Natural killer cell (primary cell): ENCODE results near the gene CLSTN2. TPM values are rescaled to one million over a fixed set of nuclear protein-coding genes. Genes with fewer than 3 reads are reported as not detected.

ENCODE experiments used
- ATAC-seq, 3 donors: fragments of 150-1000 bp in 2 of 3; fragments of 200-7000 bp in 1 of 3; cut with Tn5 transposase; 1 replicate in 1 of 3; 2 replicates in 2 of 3; pipeline ENCODE4 v1.10.0; 2021; ENCODE audit warnings: mild to moderate bottlenecking in 2 of 3, moderate library complexity in 2 of 3
- DNase-seq, 2 donors: peaks; one replicate each; pipeline versions ENCODE4 v3.0.0 to v3.0.0-alpha.2; 2013 to 2021; ENCODE audit warnings: mixed read lengths in 1 of 2
- H3K27ac ChIP-seq: one replicate; pipeline ENCODE4 v1.5.1; 2013; ENCODE audit warnings: mild to moderate bottlenecking, low read length
- H3K27me3 ChIP-seq: one replicate; pipeline ENCODE4 v1.6.1; 2013; ENCODE audit warnings: low read length; ENCODE audit not compliant: control insufficient read depth, insufficient read depth
- H3K36me3 ChIP-seq: one replicate; pipeline ENCODE4 v1.6.1; 2013; ENCODE audit warnings: low read length; ENCODE audit not compliant: control insufficient read depth, insufficient read depth
- H3K4me1 ChIP-seq: one replicate; pipeline ENCODE4 v1.6.1; 2013; ENCODE audit warnings: low read length; ENCODE audit not compliant: control insufficient read depth, insufficient read depth
- H3K4me3 ChIP-seq: one replicate; pipeline ENCODE4 v1.5.1; 2013; ENCODE audit warnings: low read length
- H3K9me3 ChIP-seq: one replicate; pipeline ENCODE4 v1.6.1; 2013; ENCODE audit warnings: low read length; ENCODE audit not compliant: control insufficient read depth, insufficient read depth
- H3K27ac Mint-ChIP-seq, 2 donors: one replicate each; pipeline ENCODE4 v1.8.0; 2022; ENCODE audit warnings: mild to moderate bottlenecking in 2 of 2, mixed read lengths in 2 of 2, moderate library complexity in 1 of 2
- H3K27me3 Mint-ChIP-seq, 2 donors: one replicate each; pipeline ENCODE4 v1.8.0; 2022; ENCODE audit warnings: low read depth in 2 of 2, mixed read lengths in 2 of 2
- H3K36me3 Mint-ChIP-seq: one replicate; pipeline ENCODE4 v1.8.0; 2022; ENCODE audit warnings: mixed read lengths
- H3K4me1 Mint-ChIP-seq, 2 donors: one replicate each; pipeline ENCODE4 v1.8.0; 2022; ENCODE audit warnings: mixed read lengths in 2 of 2
- H3K4me3 Mint-ChIP-seq: one replicate; pipeline ENCODE4 v1.8.0; 2022; ENCODE audit warnings: mild to moderate bottlenecking, moderate library complexity, mixed read lengths
- H3K9me3 Mint-ChIP-seq, 2 donors: one replicate each; pipeline ENCODE4 v1.8.0; 2022; ENCODE audit warnings: mixed read lengths in 2 of 2
- CTCF ChIP-seq: fragments of 200-600 bp; IDR thresholded peaks from one replicate; pipeline ENCODE4 v1.8.0; 2022; ENCODE audit warnings: antibody characterized with exemption
- WGBS: methylation state at CpG from one replicate; pipeline ENCODE4 v1.1.7; 2013; ENCODE audit warnings: missing lambda C conversion rate; ENCODE audit not compliant: insufficient coverage; 5-methylcytosine and 5-hydroxymethylcytosine counted together
- intact Hi-C: fragments of 100-400 bp; cut with micrococcal nuclease; formaldehyde crosslinking; loops from one replicate; pipeline ENCODE4 v1.14.2; 2022
- total RNA-seq, 4 donors: library from RNA; stranded (reverse); fragments of 120-200 nt in 1 of 4; gene quantifications; one replicate each; pipeline versions ENCODE4 v1.2.3 to v1.2.4, GENCODE V29; 2013 to 2022

Gene CLSTN2
- total RNA-seq, 3 donors from 2014 or later (not counting 1 experiment from before 2014, with no cell fraction given) = 0.05 TPM; not detected in 2

- Histone ChIP-seq H3K27me3 (no peaks in the 10 kb centered on the region), H3K27ac (no peak overlapping the region), H3K4me1 (no peaks in the 10 kb centered on the region), H3K36me3 (no peaks in the 10 kb centered on the region), H3K4me3 (no peak overlapping the region), H3K9me3 (no peaks in the 10 kb centered on the region)
- H3K36me3 Mint-ChIP-seq = no peaks in the 10 kb centered on the region
- WGBS = 88% methylated on average over 5 of the region's 5 CpGs
- H3K4me3 Mint-ChIP-seq = no peak overlapping the region
- no peaks in the 10 kb centered on the region for H3K4me1 Mint-ChIP-seq
- TF ChIP-seq CTCF = no peak
- DNase-seq = no peak
- H3K9me3 Mint-ChIP-seq = no peaks in the 10 kb centered on the region
- no peak for ATAC-seq
- peaks cover 7% of the 10 kb centered on the region in 2 donors for H3K27me3 Mint-ChIP-seq
- intact Hi-C loops = no loop called here
- H3K27ac Mint-ChIP-seq = no peak overlapping the region
Measured at GRCh38 chr3:140311428-140311827, 376.4 kb downstream of the CLSTN2 start.

GRCh38 chr3:140315955-140316354, 381.0 kb downstream of the CLSTN2 start:
- Histone ChIP-seq H3K4me1 (no peaks in the 10 kb centered on the region), H3K4me3 (no peak overlapping the region), H3K36me3 (no peaks in the 10 kb centered on the region), H3K27ac (no peak overlapping the region), H3K9me3 (no peaks in the 10 kb centered on the region), H3K27me3 (no peaks in the 10 kb centered on the region)
- H3K9me3 Mint-ChIP-seq = no peaks in the 10 kb centered on the region
- no peak for TF ChIP-seq CTCF
- peaks cover 4 to 5% of the 10 kb centered on the region in 2 donors for H3K27me3 Mint-ChIP-seq
- no peak overlapping the region for H3K27ac Mint-ChIP-seq
- H3K4me3 Mint-ChIP-seq = no peak overlapping the region
- DNase-seq = no peak
- no peak for ATAC-seq
- H3K36me3 Mint-ChIP-seq = no peaks in the 10 kb centered on the region
- H3K4me1 Mint-ChIP-seq = no peaks in the 10 kb centered on the region
- intact Hi-C loops = no loop called here

- Mint-ChIP-seq H3K4me1 (no peaks in the 10 kb centered on the region), H3K4me3 (no peak overlapping the region), H3K27ac (no peak overlapping the region), H3K36me3 (no peaks in the 10 kb centered on the region), H3K27me3 (peaks cover 4 to 5% of the 10 kb centered on the region in 2 donors), H3K9me3 (no peaks in the 10 kb centered on the region)
- Histone ChIP-seq H3K27ac (no peak overlapping the region), H3K4me3 (no peak overlapping the region), H3K36me3 (no peaks in the 10 kb centered on the region), H3K4me1 (no peaks in the 10 kb centered on the region), H3K9me3 (no peaks in the 10 kb centered on the region), H3K27me3 (no peaks in the 10 kb centered on the region)
- TF ChIP-seq CTCF = no peak
- no peak for ATAC-seq
- intact Hi-C loops = no loop called here
- 33% methylated on average over 1 of the region's 1 CpG for WGBS
- no peak for DNase-seq
Measured at GRCh38 chr3:140316466-140316865, 381.5 kb downstream of the CLSTN2 start.

GRCh38 chr3:140316868-140317400, 381.9 kb downstream of the CLSTN2 start:
- Histone ChIP-seq H3K9me3 (no peaks in the 10 kb centered on the region), H3K27me3 (no peaks in the 10 kb centered on the region), H3K36me3 (no peaks in the 10 kb centered on the region), H3K4me1 (no peaks in the 10 kb centered on the region), H3K4me3 (no peak overlapping the region), H3K27ac (no peak overlapping the region)
- no peak for ATAC-seq
- DNase-seq = no peak
- 67% methylated on average over 2 of the region's 2 CpGs for WGBS
- TF ChIP-seq CTCF = no peak
- H3K4me1 Mint-ChIP-seq = no peaks in the 10 kb centered on the region
- no peak overlapping the region for H3K27ac Mint-ChIP-seq
- no peaks in the 10 kb centered on the region for H3K36me3 Mint-ChIP-seq
- no peaks in the 10 kb centered on the region for H3K9me3 Mint-ChIP-seq
- intact Hi-C loops = no loop called here
- no peak overlapping the region for H3K4me3 Mint-ChIP-seq
- H3K27me3 Mint-ChIP-seq = peaks cover 4 to 5% of the 10 kb centered on the region in 2 donors
